Measurements from ENCODE around the gene ACSM5.
"Not testable (repeated sequence)": the region's sequence is repeated elsewhere in the genome, so short reads cannot be mapped to it uniquely, and the experiment has no call there.

Gene ACSM5

DNA sequence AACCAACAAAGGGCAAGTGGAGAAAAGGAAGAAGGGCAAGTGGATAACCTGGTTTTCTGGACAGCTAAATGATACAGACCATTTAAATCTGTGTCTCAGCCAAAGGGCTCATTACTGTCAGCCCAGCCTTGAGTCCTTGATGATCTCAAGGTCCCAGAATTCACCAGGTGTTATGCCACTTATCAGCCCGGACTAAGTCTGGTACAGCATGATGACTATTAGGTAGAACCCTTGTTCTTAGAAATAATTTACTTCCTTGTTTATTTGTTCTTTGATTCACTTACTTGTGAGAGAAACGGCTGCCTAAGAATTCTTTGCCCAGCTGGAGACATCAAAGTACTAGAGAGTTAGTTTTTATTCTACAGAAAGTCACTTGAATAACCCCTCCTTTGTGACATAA, 8.3 kb upstream of the ACSM5 start:
- DNase-seq = no peak

DNA sequence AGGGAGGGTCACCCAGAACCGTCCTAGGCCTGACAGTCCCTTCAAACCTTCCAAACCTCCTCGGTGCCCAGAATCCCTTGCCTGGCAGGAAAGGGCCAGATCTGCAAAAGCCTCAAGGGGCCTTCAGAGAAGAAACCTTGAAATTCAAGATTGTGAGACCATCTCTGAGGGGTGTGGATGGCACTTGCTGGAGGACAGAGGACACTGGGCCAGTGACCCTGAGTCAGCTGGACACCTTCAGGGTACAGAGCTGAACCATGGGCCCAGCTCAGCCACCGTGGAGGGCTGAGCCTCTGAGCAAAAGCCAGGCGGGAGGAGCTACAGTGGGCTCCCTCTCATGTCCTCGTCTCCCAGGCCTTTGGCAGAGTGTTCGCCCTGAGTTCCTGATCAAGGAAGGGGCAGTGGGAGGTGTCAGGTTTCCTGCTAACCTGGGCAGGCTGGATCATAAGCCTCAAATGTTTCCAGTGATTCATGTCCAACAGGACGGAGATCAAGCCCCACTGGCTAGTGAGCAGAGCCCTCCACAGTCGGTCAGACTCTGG, 7.8 kb upstream of the ACSM5 start:
- no peak for DNase-seq

DNA sequence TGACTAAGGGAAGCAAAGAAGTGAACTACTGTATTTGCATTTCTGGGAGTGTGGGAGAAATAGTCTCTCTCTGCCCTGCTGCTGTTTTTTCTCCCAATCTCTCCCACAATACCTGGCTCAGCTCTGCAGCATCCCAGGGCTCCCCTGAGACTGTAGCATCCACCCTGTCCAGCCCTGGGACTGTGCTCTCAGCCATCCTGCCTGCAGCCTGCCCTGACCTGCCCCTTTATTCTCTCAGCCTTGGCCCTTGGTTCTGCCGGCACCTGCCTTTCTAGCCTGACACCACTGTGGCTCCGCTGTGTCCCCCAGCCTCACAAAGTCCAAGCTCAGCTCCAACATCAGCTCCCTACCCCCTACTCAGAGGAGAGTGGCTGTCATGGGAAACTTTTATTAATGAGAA, 6.7 kb upstream of the ACSM5 start:
- no peak for DNase-seq

DNA sequence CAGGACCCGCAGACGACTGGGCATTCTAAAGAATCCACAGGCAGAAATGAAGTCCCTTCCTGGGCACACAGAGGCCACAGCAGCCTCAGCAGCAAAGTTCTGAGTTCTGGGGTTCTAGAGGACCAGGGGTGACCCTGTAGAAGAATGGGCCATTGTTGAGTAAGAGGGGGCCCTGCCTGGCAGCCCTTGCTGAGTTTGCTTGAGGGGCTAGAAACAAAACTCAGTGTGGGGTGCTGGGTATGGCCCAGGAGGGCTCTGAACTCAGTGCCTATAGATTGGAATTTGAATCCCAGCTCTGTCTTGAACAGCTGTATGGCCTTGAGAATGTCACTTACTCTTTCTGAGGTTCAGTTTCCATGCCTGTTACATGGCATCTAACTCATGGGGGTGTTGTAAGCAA, 4.7 kb upstream of the ACSM5 start, which contains the start of gene PDILT:
Gene PDILT (minus strand): TSS at position 101 of the 400 bp plus-strand sequence. CDS start 5,437 bp downstream, outside the sequence.
- no peak for DNase-seq

DNA sequence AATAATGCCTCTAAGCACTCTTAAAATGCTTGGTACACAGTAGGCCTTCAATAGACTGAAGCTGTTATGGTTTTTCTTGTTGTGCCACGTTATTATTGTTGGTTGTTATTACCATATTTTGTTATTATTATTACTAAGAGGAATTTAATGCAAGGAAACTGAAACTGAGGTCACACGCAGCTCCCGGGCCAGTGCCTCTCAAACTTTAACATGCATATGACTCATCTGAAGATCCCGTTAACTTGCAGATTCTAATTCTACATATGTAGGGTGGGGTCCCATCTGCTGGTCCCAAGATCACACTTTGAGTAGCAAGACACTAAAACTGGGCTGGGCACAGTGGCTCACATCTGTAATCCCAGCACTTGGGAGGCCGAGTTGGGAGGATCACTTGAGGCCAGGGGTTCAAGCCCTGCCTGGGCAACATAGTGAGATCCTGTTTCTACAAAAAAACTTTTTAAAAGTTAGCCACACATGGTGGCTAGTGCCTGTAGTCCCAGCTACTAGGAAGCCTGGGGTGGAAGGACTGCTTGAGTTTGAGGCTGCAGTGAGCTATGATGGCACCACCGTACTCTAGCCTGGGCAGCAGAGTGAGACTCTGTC, 888 bp downstream of the ACSM5 start:
- DNase-seq = no peak

DNA sequence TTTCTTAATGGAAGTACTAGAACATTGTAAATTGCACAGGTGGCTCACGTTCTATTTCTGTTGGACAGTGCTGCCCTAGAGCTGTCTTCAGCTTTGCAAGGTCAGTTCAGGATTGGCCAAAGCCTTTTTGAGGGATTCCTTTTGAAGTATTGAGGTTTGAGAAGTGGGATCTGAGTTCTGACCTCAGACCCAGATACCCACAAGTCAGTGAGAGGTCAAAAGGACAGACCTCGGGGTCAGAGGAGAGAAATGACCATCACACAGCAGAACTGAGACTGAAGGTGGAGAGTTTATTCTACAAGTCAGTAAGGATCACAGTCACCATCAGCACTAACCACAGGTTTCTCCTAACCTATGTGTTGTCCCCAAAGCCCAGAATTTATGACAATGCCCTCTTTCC, 1.7 kb downstream of the ACSM5 start:
- DNase-seq = no peak

DNA sequence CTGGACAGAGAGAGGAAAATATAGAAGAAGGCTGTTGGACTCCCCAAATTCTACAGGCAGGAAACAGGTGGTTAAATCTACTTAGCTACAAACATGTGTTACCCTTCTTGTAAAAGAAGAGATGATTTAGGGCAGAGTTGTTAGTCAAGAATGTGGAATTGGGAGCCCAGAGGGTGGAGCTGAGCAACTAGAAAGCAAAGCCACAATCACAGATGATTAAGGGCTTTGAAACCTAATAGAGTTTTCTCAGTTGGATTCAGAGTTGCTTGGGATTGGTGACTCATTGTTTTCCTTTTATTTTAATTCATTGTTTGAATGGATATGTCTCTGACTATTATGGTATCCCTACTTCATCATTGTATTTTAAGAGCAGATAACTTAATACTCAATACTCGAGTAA, 6.2 kb downstream of the ACSM5 start:
- no peak for DNase-seq

DNA sequence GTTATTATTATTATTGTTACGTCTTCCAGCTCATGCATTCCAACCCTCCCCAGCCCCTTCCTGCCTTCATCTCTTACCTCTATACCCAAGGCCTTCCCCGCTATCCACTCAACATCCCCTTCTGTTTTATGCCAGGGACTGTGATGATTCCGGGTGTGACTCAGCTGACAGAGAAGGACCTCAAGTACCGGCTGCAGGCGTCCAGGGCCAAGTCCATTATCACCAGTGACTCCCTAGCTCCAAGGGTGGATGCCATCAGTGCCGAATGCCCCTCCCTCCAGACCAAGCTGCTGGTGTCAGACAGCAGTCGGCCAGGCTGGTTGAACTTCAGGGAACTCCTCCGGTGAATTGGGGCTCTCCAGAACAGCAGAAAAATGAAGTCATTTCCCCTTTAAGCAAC, 9.8 kb downstream of the ACSM5 start:
- DNase-seq = not testable (repeated sequence)

DNA sequence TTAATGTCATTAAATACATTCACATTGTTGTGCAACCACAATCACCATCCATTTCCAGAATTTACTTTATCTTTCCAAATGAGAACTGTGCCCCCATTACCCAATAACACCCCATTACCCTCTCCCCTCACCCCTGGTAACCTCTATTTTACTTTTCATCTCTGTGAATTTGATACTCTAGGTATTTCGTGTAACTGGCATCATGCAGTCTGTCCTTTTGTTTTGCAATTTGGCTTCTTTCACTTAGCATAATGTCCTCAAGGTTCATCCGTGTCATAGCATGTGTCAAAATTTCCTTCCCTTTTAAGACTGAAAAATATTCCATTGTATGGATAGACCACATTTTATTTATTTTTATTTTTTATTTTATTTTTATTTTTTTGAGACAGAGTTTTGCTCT, 12.4 kb downstream of the ACSM5 start:
- not testable (repeated sequence) for DNase-seq

DNA sequence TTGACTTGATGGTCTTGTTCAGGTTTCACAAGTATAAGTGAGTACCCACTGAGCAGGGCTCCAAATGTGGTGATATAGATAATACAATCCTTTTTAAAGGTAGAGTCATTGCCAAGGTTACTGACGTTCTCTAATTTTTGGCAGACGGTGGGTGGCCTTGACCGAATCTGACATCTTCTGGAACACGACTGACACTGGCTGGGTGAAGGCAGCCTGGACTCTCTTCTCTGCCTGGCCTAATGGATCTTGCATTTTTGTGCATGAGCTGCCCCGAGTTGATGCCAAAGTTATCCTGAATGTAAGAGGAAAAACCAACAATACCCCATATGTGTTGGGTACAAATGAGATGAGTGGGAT, 14.4 kb downstream of the ACSM5 start:
- not testable (repeated sequence) for DNase-seq

DNA sequence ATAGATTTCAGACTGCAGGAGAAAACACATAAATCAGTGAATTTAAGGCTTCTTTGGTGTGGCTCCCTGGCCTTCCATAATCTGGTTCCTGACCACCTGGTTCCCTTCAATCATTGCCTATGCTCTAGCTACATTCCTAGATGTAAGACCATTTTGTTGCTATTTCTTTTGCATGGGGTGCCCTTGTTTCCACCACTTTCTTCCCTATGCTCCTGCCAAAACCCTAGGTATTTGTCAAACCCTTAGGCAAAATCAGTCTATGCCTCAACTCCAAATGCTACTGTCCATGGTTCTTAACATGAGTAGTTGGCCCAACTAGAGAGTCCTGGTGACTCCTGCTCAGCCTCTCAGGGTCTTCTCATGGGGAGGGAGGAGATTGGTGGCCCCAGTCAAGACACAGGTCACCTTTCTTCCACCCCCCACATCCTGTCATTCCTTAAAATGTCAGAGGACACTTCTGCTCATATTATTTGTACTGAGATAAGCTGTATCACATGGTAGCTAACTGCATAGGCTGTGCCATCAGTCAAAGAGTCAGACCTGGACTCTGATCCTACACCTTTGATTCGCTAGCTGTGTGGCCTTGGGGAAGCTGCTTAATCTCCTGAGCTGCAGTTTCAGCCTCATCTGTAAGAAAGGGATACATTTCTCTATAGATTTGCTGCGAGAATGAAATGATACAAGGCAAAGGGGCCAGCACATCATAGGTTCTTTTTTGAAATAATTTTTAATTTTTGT, 15.0 kb downstream of the ACSM5 start:
- DNase-seq = no peak

DNA sequence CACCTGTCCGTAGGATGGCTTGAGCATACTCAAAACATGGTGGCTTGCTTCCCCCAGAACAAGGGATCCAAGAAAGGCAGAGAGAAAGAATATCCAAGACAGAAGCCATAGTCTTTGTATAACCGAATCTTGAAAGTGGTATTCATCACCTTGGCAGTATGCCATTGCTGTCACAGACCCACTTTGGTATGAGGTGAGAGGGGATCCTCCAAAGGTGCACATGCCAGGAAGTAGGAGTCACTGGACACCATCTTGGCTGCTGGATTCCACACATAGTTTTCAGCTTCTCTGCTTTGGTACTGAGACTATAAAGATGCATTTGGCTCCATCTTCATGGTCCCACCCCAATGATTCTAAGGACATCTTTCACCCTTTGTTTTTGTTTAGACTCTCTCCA, 18.1 kb downstream of the ACSM5 start:
- not testable (repeated sequence) for DNase-seq

DNA sequence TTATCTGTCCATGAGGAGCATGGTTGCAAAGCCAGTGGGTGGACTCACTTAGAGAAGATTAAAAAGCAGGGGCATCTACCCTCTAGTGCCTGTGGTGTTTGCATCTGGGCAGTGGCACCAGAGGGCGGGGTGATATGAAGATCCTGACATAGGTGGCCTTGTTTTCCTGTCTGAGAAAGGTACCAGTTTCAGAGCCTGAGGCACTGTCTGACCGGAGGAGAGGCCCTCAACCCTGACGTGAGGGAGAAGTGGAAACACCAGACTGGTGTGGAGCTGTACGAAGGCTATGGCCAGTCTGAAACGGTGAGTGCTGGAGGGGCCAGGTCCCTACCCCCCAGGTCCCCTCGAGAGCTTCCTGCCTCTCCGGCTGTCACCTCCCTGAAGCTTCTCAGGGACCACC, 20.2 kb downstream of the ACSM5 start:
- DNase-seq = not testable (repeated sequence)

DNA sequence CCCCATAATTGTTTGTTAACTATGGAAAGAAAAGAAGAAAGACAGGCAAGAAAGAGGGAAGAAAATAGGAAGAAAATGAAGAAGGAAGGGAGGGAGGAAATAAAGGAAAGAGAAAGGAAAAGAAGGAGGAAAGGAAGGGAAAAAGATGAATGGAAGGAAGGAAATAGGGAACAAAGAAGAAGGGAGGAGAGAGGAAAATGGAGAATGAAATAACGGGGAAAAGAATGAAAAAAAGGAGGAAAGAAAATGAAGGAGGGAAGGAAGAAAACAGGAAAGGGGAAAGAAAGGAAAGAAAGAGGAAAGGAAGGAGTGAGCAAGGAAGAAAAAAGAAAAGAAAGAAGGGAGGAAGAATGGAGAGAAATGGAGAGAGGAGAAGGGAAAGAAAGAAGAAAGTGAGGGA, 21.1 kb downstream of the ACSM5 start:
- DNase-seq = not testable (repeated sequence)

DNA sequence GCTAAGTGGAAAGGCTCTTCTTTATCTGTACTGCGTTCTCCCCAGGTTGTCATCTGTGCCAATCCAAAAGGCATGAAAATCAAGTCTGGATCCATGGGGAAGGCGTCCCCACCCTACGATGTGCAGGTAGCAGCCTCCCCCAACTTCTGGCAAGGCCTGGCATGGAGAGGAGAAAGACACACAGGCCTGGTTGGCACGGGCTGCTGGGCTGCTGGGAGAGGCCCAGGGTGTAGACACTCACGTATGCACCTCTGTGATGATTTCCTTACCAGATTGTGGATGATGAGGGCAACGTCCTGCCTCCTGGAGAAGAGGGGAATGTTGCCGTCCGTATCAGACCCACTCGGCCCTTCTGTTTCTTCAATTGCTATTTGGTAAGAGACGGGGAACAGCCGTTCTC, 21.6 kb downstream of the ACSM5 start:
- DNase-seq = no peak

DNA sequence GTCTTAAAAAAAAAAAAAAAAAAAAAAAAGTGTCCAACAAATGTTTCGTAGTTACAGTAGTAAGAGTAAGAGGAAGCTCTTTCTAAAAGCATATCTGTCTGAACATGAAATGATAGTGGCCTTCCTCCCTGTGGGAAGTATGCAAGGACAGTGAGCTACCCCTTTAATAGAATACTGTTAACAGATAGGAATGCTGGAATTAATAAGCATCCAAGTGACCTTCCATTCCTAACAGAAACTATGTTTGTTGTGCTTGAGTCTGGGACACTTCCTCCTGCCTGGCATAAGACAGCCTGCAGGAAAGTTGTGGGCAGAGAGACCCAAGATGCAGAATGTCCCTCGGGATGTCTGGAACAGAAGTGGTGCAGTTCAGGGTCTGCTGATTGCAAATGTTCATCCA, 29.6 kb downstream of the ACSM5 start:
- DNase-seq = not testable (repeated sequence)

DNA sequence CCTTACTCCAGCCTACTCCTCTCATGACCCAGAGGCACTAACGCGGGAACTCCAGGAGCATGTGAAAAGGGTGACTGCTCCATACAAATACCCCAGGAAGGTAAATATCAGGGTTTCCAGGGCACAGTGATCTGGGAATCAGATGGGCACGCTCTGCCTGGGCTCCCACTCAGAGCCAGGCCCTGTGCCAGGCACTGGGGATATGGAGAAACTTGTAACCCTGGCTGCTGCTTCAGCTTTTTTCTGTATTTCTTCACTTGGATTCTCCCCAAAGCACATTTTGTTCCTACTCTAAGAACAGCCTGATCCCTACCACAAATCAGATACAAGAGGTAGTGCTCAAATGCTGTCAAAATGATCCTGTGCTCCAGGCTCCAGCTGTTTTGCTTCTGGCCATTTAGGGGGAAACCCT, 30.5 kb downstream of the ACSM5 start:
- not testable (repeated sequence) for DNase-seq

DNA sequence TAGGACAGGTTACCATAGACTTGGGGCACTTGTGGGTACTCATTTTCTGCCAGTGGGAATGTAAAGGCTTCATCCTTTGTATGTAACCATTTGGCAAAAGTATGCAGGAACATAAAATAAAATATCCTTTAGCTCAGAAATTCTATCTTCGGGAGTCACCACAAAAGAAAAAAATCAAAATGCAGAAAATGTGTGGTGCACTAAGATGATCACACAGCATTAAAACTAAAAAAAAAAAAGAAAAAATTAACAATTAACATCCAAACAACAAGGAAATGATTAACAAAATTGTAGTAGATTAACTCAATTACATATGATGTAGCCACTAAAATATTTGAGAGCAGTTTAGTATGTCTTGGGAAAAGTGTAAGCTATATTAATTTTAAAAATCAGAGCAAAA, 31.4 kb downstream of the ACSM5 start:
- DNase-seq = not testable (repeated sequence)

DNA sequence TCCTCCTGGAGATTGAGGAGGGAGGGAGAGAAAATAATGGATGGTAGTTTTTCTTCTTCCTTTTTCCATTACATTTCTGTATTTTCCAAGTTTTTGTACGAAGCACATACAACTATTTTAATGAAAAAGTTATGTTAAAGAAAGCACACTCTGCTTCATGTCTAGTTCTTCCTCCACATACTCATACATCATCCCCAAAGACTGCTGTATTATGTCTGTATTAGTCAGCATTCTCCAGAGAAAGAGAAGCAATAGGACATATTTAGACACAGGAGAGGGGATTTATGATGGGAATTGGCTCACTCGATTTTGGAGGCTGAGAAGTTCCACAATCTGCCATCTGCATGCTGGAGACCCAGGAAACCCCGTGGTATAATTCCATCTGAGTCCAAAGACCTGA, 31.9 kb downstream of the ACSM5 start:
- no peak for DNase-seq

DNA sequence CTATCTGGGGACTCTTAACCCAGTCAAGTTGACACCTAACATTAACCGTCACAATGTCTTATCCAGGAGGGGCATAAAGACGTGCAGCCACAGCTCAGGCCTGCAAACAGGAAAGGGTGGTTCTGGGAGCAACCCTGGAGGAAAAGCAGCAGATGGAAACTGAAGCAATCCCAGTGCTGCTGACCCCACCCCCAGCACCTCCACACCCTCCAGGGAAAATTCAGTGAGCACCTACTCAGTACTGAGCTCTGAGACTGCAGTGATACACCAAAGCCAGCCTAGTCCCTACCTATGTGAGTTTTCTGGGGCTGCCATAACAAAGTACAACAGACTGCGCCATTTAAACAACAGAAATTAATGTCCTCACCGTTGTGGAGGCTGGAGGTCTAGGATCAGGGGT, 32.5 kb downstream of the ACSM5 start:
- DNase-seq = not testable (repeated sequence)

DNA sequence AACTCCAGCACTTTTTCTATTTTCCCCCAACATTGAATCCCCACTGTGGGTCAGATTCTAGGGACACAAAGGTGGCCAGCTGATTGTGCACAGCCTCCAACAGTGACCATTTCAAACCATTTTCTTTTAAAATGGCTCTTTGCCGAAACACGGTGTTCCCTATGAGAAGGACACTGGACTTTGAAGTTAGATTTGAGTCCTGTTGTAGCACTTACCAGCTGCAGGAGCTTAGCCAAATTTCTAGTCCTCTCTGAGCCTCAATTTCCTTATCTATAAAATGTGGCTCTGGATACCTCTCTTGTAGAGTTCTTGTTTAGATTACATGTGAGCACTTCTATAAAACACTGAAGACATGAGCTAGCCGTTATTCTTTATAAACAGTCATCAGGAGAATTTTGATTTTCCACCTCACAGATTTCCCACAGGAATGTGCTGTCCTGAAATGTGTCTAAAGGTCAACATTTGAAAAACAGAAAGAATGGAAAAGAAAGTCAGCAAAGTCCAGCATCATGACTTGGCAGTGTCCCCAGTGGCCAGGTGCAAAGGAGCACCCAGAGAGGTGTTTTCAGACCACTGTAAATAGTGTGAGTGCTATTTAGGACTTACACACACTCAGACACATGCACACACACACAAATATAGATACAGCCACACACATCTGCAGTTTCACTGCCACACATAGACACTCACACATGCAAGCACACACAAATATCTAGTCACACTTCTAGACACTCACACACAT, 37.5 kb downstream of the ACSM5 start:
- not testable (repeated sequence) for DNase-seq

DNA sequence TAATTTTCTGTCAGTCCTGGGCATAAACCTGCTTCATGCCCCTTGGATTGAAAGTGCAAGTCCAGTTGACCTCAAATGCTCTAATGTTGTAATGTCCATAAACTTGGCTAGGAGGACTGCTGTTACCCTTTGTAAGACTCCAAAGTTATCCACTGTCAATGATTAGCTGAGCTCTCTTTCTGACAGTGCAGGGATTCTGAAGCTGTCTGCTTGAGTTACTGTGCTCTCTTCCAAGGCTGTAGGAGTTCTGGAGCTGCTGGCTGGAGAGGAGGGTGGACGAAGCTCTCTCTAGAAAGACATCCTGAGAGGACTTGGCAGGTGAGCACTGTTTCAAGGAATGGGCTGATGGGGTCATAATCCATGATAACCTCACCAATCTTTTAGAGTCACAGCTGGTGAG, 42.0 kb downstream of the ACSM5 start, which contains the start of gene ACSM2A:
Gene ACSM2A (plus strand): TSS at position 158 of the 400 bp plus-strand sequence. CDS start 8,594 bp downstream, outside the sequence.
- not testable (repeated sequence) for DNase-seq

DNA sequence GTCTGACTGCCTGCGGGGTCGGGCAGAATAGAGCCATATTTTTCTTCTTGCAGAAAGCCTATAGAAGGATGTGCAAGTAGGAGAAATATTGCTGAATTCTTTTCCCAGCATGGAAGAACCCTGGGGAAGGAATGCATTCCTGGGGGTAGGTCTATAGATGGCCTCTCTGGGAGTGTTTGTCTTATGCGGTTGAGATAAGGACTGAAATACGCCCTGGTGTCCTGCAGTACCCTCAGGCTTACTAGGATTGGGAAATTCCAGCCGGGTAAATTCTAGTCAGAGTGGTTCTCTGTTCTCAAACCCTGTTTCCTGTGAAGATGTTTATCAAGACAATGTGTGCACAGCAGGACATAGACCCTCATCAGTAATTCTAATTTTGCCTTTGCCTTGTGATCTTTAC, 44.3 kb downstream of the ACSM5 start:
- not testable (repeated sequence) for DNase-seq
